ENCODE results near the gene MRPS11. TPM values are rescaled to one million over a fixed set of nuclear protein-coding genes. Genes with fewer than 3 reads are reported as not detected.

The MRPS11 gene
- polyA plus RNA-seq, 1 donor from 2014 or later = 57.5 TPM

GRCh38 chr15:88526247-88526879, 58.9 kb downstream of the MRPS11 start:
- peaks cover 11% of the 10 kb centered on the region for H3K36me3 ChIP-seq (ENCODE audit: insufficient read depth, low read length)
- no peak overlapping the region for H3K4me2 ChIP-seq (ENCODE audit: low read length)
- no peak overlapping the region for H3K4me3 ChIP-seq (ENCODE audit: low read length)

More at GRCh38 chr15:88526247-88526879, 58.9 kb downstream of the MRPS11 start:
- H3K9ac ChIP-seq (ENCODE audit: low read length) = no peak overlapping the region
- no peak overlapping the region for H2AFZ ChIP-seq (ENCODE audit: low read depth, low read length)
- no peaks in the 10 kb centered on the region for H3K27me3 ChIP-seq (ENCODE audit: insufficient read depth, low read depth, low read length)
- no peaks in the 10 kb centered on the region for H4K20me1 ChIP-seq (ENCODE audit: insufficient read depth)
- no peak for TF ChIP-seq MXI1 (conservative IDR thresholded peaks at IDR 0.05; ENCODE audit: poor library complexity, severe bottlenecking)
- no peak for TF ChIP-seq RAD21 (conservative IDR thresholded peaks at IDR 0.05)
- no peak for TF ChIP-seq TAF1 (IDR thresholded peaks at IDR 0.05; ENCODE audit: low read depth)
- TF ChIP-seq EP300 (conservative IDR thresholded peaks at IDR 0.05; ENCODE audit: poor library complexity, severe bottlenecking) = no peak
- no peak for TF ChIP-seq REST (IDR thresholded peaks at IDR 0.05; ENCODE audit: borderline replicate concordance)
- TF ChIP-seq SMC3 (conservative IDR thresholded peaks at IDR 0.05; ENCODE audit: poor library complexity) = no peak
- no peak for TF ChIP-seq CTCF (IDR thresholded peaks at IDR 0.05; ENCODE audit: poor library complexity, severe bottlenecking)
- TF ChIP-seq EZH2 (IDR thresholded peaks at IDR 0.05; ENCODE audit: borderline replicate concordance, insufficient read depth, low read length, poor library complexity, severe bottlenecking) = no peak
- TF ChIP-seq POLR2AphosphoS5 (IDR thresholded peaks at IDR 0.05) = no peak
- H3K79me2 ChIP-seq (replicated peaks; ENCODE audit: insufficient read depth, low read length) = no peaks in the 10 kb centered on the region
- H3K9me3 ChIP-seq (ENCODE audit: low read length) = no peaks in the 10 kb centered on the region
- no peaks in the 10 kb centered on the region for H3F3A ChIP-seq (ENCODE audit: insufficient read depth, low read length, poor library complexity, severe bottlenecking)
- no peak overlapping the region for H3K27ac ChIP-seq (ENCODE audit: low read length)
- no peaks in the 10 kb centered on the region for H3K9me2 ChIP-seq (ENCODE audit: insufficient read depth, low read length)

Data from neural cell (in vitro differentiated cells).